ENCODE results near the gene USP17L25.
"Not testable (repeated sequence)": the region's sequence is repeated elsewhere in the genome, so short reads cannot be mapped to it uniquely, and the experiment has no call there.

Gene USP17L25

GRCh38 chr4:9329611-9330010 lies at the start of gene USP17L25:
Gene USP17L25 (plus strand): TSS chr4:9329911. CDS start chr4:9329911, 0 bp downstream.
- DNase-seq (ENCODE audit: low read depth): not testable (repeated sequence)

- not testable (repeated sequence) for DNase-seq (ENCODE audit: low read depth)
Measured at GRCh38 chr4:9324191-9324590, 5.5 kb upstream of the USP17L25 start.

DNA sequence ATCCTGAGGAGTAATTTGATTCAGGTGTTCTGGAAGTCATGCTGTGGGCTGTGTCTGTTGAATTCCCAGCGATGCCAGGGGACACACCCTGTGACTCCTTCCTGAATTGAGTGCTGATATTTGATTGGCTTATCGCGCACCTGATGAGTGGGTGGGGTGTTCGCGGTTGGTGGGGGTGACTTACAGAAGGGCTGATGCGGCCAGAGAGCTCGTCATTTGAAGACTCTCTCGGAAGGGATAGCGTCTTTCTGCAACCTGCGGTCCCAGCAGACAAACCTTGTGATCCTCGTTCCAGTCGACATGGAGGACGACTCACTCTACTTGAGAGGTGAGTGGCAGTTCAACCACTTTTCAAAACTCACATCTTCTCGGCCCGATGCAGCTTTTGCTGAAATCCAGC lies 4.8 kb upstream of the USP17L25 start, which contains the start of gene USP17L24:
Gene USP17L24, plus strand, starts transcription at position 301 of the 400 bp plus-strand sequence. Its CDS starts 0 bp downstream, at position 301.
- DNase-seq (ENCODE audit: low read depth): not testable (repeated sequence)

- DNase-seq (ENCODE audit: low read depth): not testable (repeated sequence)
Measured at GRCh38 chr4:9334358-9334757, 4.6 kb downstream of the USP17L25 start, which contains the start of gene USP17L26. Gene USP17L26 (plus strand): TSS chr4:9334658. CDS start chr4:9334658, 0 bp downstream.

GRCh38 chr4:9339103-9339502 lies 9.4 kb downstream of the USP17L25 start, which contains the start of gene USP17L5:
Gene USP17L5 (plus strand): TSS chr4:9339403. CDS start chr4:9339403, 0 bp downstream.
- not testable (repeated sequence) for DNase-seq (ENCODE audit: low read depth)

GRCh38 chr4:9343848-9344247 lies 14.1 kb downstream of the USP17L25 start, which contains the start of gene USP17L27:
Gene USP17L27 (plus strand): TSS chr4:9344148. CDS start chr4:9344148, 0 bp downstream.
- DNase-seq (ENCODE audit: low read depth): not testable (repeated sequence)

GRCh38 chr4:9348593-9348992 lies 18.9 kb downstream of the USP17L25 start, which contains the start of gene USP17L28:
Gene USP17L28 (plus strand): TSS chr4:9348893. CDS start chr4:9348893, 0 bp downstream.
- DNase-seq (ENCODE audit: low read depth): not testable (repeated sequence)

GRCh38 chr4:9350866-9351265 lies 21.2 kb downstream of the USP17L25 start:
- not testable (repeated sequence) for DNase-seq (ENCODE audit: low read depth)

DNA sequence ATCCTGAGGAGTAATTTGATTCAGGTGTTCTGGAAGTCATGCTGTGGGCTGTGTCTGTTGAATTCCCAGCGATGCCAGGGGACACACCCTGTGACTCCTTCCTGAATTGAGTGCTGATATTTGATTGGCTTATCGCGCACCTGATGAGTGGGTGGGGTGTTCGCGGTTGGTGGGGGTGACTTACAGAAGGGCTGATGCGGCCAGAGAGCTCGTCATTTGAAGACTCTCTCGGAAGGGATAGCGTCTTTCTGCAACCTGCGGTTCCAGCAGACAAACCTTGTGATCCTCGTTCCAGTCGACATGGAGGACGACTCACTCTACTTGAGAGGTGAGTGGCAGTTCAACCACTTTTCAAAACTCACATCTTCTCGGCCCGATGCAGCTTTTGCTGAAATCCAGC lies 23.6 kb downstream of the USP17L25 start, which contains the start of gene USP17L29:
Gene USP17L29, plus strand, starts transcription at position 301 of the 400 bp plus-strand sequence. Its CDS starts 0 bp downstream, at position 301.
- not testable (repeated sequence) for DNase-seq (ENCODE audit: low read depth)

- not testable (repeated sequence) for DNase-seq (ENCODE audit: low read depth)
Measured at GRCh38 chr4:9362829-9363228, 33.1 kb downstream of the USP17L25 start, which contains the start of gene USP17L30. Gene USP17L30 (plus strand): TSS chr4:9363129. CDS start chr4:9363129, 0 bp downstream.

GRCh38 chr4:9379881-9380280 lies 50.2 kb downstream of the USP17L25 start:
- not testable (repeated sequence) for DNase-seq (ENCODE audit: low read depth)

All from ELR (cell line).